ENCODE measurements around the gene VASH2.
"Not testable (repeated sequence)": the region's sequence is repeated elsewhere in the genome, so short reads cannot be mapped to it uniquely, and the experiment has no call there.

The VASH2 gene

DNA sequence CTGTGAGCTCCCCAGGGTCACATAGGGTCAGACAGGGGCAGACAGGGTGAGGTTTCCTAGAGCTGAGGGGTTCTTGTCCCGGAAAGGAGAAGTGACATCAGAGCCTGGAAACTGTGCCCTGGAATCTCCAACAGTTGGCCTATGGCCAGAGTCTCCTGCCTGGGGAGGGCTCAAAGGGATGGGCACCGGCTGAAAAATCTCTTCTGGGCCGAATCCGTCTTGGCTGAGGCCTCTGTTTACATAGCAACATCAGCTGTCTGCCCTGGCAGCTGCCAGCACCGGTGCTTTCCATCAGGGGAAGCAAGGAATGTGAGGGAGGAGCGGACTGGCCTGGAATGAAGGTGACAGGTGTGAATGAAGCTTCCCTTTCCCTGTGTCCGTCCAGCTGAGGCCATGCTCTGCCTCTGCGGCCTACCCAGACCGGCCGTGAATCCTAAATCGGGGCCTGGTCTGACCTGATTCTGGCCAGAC lies 30.7 kb downstream of the VASH2 start:
- DNase-seq (ENCODE audit: low read depth in 2 of 2) = no peak

- DNase-seq (ENCODE audit: low read depth in 2 of 2) = no peak
Observed at GRCh38 chr1:212981571-212982328, 31.4 kb downstream of the VASH2 start.

GRCh38 chr1:212982430-212983152 lies 32.2 kb downstream of the VASH2 start:
- DNase-seq (ENCODE audit: low read depth in 2 of 2) = no peak

DNA sequence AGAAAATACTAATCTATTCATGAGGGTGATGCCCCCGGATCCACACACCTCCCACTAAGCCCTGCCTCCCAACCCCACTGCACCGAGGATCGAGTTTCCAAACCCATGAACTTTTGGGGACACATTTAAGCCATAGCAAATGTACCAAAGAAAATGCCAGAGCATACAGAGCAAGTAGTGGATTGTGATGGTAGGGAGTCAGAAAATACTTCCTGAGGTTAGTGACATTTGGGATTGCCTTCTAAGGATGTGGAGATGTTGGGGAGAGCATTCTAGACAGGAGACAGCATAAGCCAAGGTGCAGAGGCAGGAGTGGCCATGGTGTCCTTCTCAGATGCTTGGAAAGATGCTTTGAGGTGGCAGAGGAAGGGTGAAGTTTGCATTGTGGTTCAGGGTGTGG lies 33.1 kb downstream of the VASH2 start:
- DNase-seq (ENCODE audit: low read depth in 2 of 2) = no peak

GRCh38 chr1:212984522-212985291 lies 34.4 kb downstream of the VASH2 start:
- no peak for DNase-seq (ENCODE audit: low read depth in 2 of 2)

DNA sequence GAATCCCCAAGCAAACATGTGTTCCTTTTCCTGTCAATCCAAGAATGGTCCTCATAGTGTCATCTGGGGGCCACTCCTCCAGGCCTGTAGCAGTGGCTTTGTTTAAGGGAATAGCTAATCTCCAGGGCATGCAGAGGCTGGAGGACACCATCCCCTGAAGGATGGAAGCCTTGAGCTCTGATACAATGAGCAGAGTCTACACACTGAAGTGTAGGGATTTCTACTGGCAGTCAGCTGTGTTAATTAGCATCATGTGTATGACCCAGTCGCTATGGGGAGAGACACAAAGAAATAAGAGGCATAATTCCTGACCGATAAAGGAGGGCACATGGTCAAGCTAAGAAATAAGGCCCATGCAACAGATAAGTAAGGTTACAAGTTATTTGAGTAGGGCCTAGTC lies 36.2 kb downstream of the VASH2 start:
- no peak for DNase-seq (ENCODE audit: low read depth in 2 of 2)

DNA sequence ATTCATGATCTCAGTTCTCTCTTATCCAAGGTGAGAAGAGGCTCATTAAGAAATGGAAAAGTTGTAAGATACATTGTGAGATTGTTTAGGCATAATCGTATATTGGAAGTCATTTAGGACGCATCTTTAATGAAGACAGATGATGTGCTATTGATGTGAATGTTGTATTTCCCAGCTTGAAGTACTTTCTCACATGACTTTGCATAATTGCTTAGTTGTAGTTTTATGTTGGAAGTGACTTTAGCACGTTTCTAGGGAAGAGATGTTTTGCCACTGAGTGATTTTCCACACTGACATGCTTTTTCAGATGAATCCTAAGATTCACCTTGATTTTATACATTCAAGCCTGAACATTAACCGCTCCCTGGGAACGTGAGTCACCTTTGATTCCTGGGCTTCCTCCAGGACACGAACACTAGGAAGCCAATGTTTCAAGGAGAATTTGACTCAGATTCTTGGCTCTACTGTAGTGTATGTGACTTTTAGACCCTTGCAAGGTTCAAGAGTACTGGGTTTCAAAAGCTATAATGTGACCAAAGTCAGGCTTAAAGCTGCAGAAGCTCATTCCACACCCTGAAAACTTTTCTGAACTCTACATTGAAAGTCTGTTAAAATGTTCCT lies 37.5 kb downstream of the VASH2 start:
- DNase-seq (ENCODE audit: low read depth in 2 of 2) = no peak

DNA sequence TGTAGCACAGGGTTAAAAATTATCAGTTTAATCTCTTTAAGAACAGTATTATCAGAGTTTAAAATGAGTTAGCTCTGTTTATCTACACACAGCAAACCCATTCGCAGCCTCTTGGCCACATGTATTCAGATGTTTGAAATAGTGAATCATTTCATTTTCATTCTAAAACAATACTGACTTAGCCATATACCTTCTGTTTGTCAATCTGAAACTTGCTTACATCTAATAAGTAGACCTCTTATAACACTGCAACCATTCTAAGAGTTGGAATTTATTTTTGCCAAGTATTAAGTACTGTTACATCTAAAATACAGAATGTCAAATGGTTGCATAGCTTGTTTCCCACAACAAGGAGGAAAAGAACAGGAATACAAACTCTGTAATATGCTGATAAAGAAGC lies 39.9 kb downstream of the VASH2 start:
- DNase-seq (ENCODE audit: low read depth in 2 of 2) = no peak

GRCh38 chr1:212993960-212994359 lies 43.6 kb downstream of the VASH2 start:
- DNase-seq (ENCODE audit: low read depth in 2 of 2) = not testable (repeated sequence)

- DNase-seq (ENCODE audit: low read depth in 2 of 2) = no peak
Observed at GRCh38 chr1:212994926-212995325, 44.6 kb downstream of the VASH2 start.

DNA sequence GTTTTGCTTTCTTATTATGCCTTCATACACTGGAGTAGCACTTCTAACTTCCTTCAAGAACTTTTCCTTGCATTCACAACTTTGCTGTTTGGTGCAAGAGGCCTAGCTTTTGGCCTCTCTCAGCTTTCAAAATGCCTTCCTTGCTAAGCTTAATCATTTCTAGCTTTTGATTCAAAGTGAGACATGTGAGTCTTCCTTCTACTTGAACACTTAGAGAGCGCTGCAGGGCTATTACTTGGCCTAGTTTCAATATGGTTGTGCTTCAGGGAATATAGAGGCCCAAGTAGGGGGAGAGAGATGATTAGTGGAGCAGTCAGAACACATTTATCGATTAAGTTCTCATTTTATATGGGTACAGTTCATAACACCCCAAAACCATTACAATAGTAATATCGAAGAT lies 52.9 kb downstream of the VASH2 start:
- DNase-seq (ENCODE audit: low read depth in 2 of 2) = no peak

- DNase-seq (ENCODE audit: low read depth in 2 of 2) = no peak
Observed at GRCh38 chr1:213008564-213008963, 58.2 kb downstream of the VASH2 start.

DNA sequence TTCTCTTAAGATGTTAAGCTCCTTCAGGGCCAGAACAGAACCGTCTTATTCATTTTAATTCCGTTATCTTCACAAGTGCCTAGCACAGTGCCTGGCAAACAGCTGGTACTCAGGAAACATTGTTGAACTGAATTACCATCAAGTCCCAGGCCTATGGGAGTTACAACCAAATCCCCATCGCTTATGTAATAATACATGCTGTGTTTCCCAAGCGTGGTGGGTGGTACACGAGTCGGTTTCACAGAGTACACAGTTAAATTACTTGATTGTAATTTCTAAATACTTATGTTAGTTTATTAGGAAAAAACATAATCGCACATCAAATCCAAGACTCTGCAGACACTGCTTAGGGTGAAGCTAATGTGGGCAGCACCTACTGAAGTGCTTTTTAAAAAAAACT lies 64.3 kb downstream of the VASH2 start:
- DNase-seq (ENCODE audit: low read depth in 2 of 2) = no peak

- DNase-seq (ENCODE audit: low read depth in 2 of 2) = peak; percentile 89 to 95
Observed at GRCh38 chr1:213015099-213016050, 65.0 kb downstream of the VASH2 start, which contains the start of gene ANGEL2. ANGEL2 (minus strand) TSS chr1:213015867; CDS start chr1:213015671, 196 bp downstream.

DNA sequence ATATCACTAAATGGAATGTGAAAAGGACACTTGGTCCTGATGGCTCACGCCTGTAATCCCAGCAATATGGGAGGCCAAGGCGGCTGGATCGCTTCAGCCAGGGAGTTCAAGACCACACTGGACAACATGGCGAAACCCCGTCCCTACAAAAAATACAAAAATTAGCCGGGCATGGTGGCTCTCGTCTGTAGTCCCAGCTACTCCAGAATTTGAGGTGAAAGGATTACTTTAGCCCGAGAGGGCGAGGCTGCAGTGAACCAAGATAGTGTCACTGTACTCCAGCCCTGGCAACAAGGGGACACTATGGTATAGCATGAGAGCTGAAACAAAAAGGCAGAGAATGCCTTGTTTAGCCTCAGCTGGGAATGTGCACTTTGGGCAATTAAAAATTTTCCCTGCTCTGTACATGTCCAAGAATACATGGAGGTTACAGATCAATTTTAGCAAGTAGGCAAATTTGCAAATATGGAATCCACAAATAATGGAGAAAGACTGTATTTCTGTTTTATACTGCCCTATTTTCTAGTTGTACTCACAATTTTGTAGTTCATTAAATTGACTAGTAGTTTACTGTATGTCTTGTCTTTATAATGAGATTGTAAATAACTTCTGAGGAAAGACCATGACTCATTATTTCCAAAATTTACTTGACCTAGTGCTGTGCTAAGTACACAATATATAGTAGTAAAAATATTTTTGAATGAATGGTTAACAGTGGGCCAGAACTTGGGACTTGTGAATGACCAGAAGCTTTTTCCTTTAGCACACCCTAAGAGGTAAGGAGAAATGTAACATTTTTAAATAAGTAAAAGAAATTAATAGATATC lies 67.3 kb downstream of the VASH2 start:
- no peak for DNase-seq (ENCODE audit: low read depth in 2 of 2)

DNA sequence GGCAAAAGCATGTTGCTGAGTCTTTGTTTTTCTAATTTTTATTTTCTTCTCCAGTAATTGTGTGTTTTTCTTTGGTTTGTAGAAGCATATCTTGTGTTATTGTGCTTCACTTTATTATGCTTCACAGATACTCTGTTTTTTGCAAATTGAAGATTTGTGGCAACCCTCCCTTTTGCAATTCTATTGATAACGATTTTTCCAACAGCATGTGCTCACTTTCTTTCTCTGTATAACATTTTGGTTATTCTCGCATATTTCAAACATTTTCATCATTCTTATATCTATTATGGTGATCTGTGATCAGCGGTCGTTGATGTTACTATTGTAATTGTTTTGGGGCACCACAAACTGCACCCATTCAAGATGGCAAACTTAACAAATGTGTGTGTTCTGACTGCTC lies 69.1 kb downstream of the VASH2 start:
- DNase-seq (ENCODE audit: low read depth in 2 of 2) = no peak

DNA sequence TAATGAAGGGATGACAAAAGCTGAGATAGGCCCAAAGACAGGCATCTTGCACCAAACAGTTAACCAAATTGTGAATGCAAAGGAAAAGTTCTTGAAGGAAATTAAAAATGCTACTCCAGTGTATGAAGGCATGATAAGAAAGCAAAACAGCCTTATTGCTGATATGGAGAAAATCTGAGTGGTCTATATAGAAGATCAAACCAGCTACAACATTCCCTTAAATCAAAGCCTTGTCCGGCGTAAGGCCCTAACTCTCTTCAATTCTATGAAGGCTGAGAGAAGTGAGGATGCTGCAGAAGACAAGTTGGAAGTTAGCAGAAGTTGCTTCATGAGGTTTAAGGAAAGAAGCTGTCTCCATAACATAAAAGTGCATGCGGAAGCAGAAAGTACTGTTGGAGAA lies 69.7 kb downstream of the VASH2 start:
- no peak for DNase-seq (ENCODE audit: low read depth in 2 of 2)

- not testable (repeated sequence) for DNase-seq (ENCODE audit: low read depth in 2 of 2)
Observed at GRCh38 chr1:213027024-213027423, 76.7 kb downstream of the VASH2 start.

DNA sequence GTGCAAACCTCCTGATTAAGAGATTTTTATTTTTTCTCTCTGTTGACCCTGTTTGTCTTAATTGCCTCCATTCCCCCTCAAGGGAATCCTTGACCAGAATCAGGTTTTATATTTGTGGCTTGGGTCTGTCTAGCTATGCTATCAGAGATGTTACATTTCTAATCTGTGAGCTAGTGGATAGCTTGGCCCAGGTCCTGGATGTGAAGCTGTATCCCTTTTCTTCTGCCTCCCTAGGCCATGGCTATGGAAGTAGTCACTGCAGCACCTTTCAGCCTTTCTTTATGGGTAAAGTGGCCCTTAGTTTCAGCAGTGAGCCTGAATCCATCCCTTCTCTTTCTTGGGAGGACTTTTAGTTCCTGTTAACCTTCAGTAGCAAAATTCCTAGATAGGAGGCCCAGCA lies 82.3 kb downstream of the VASH2 start:
- no peak for DNase-seq (ENCODE audit: low read depth in 2 of 2)

DNA sequence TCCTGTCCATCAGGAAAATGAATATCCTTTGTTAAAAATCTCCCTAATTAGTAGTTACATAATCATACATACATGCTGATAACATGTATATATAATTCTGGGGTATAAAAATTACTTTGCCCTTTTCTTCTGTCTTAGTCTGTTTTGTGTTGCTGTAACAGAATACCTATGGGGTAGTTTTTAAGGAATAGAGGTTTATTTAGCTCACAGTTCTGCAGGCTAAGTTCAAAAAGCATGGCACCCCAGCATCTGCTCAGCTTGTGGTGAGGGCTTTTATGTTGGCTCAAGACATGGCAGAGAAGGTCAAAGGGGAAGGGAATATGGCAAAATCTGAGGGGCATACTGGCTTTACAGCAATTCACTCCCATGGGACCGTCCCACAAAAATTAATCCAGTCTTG lies 84.4 kb downstream of the VASH2 start:
- no peak for DNase-seq (ENCODE audit: low read depth in 2 of 2)
